ENCODE measurements around the gene ING5. TPM values are rescaled to one million over a fixed set of nuclear protein-coding genes. Genes with fewer than 3 reads are reported as not detected.

ING5 gene
- total RNA-seq, 1 donor from 2014 or later, result 19.7 TPM

DNA sequence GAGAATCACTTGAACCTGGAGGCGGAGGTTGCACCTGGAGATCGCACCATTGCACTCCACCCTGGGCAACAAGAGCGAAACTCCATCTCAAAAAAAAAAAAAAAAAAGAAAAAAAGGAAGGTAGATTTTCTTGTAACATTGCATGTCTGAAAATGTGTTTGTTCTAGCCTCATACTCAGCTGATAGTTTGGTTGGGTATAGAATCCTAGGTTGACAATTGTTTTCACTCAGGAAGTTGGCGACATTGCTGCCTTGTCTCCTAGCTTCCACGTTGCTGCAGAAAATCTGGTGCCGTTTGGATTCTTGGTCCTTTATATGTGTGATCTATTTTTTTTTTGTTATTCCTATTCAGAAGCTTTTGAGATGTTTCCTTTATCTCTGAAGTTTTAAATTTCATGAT, 4.7 kb downstream of the ING5 start:
- Histone ChIP-seq H3K36me3 (ENCODE audit: control insufficient read depth, insufficient read depth, low read length) (peaks cover 14% of the 10 kb centered on the region), H3K4me3 (ENCODE audit: low read depth, low read length) (no peak overlapping the region), H3K27me3 (ENCODE audit: control insufficient read depth, insufficient read depth, low read length) (no peaks in the 10 kb centered on the region)
- FAIRE-seq (no peak), DNase-seq (ENCODE audit: low read depth) (no peak)
- TF ChIP-seq CTCF (IDR thresholded peaks at IDR 0.05; ENCODE audit: insufficient read depth, low read length, severe bottlenecking), result no peak

GRCh38 chr2:241708879-241709278, 7.0 kb downstream of the ING5 start:
- DNase-seq (ENCODE audit: low read depth) (no peak), FAIRE-seq (peak; percentile 91)
- no peaks in the 10 kb centered on the region for H3K27me3 ChIP-seq (ENCODE audit: control insufficient read depth, insufficient read depth, low read length)
- H3K36me3 ChIP-seq (ENCODE audit: control insufficient read depth, insufficient read depth, low read length), result peaks cover 24% of the 10 kb centered on the region
- no peak for TF ChIP-seq CTCF (IDR thresholded peaks at IDR 0.05; ENCODE audit: insufficient read depth, low read length, severe bottlenecking)
- H3K4me3 ChIP-seq (ENCODE audit: low read depth, low read length), result no peak overlapping the region

DNA sequence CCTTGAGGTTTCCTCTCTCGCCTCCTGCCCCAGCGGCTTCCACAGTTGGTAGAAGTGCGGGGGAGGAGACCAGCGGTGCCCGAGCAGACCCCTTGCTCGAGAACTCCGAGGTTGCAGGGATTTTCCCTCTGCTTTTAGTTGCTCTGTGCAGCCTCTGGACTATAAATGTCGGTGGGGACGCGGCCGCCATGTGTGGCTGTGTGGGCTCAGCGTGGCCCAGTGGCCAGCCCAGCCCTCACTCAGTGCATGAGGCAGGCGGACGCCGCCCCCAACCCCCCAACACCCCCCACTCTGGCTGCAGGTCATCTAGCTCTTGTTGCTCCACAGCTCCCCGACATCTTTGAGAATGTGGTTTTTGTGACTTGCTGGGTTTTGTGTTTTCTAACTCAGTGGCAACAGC, 17.3 kb downstream of the ING5 start:
- TF ChIP-seq CTCF (IDR thresholded peaks at IDR 0.05; ENCODE audit: insufficient read depth, low read length, severe bottlenecking), result no peak
- no peak for DNase-seq (ENCODE audit: low read depth)
- Histone ChIP-seq H3K4me3 (ENCODE audit: low read depth, low read length) (no peak overlapping the region), H3K36me3 (ENCODE audit: control insufficient read depth, insufficient read depth, low read length) (peaks cover 13% of the 10 kb centered on the region), H3K27me3 (ENCODE audit: control insufficient read depth, insufficient read depth, low read length) (no peaks in the 10 kb centered on the region)
- no peak for FAIRE-seq

GRCh38 chr2:241720099-241720498, 18.3 kb downstream of the ING5 start:
- FAIRE-seq, result no peak
- Histone ChIP-seq H3K36me3 (ENCODE audit: control insufficient read depth, insufficient read depth, low read length) (peaks cover 13% of the 10 kb centered on the region), H3K27me3 (ENCODE audit: control insufficient read depth, insufficient read depth, low read length) (no peaks in the 10 kb centered on the region), H3K4me3 (ENCODE audit: low read depth, low read length) (no peak overlapping the region)
- TF ChIP-seq CTCF (IDR thresholded peaks at IDR 0.05; ENCODE audit: insufficient read depth, low read length, severe bottlenecking), result no peak
- DNase-seq (ENCODE audit: low read depth), result no peak

GRCh38 chr2:241720560-241720959, 18.7 kb downstream of the ING5 start:
- peaks cover 14% of the 10 kb centered on the region for H3K36me3 ChIP-seq (ENCODE audit: control insufficient read depth, insufficient read depth, low read length)
- H3K27me3 ChIP-seq (ENCODE audit: control insufficient read depth, insufficient read depth, low read length), result no peaks in the 10 kb centered on the region
- DNase-seq (ENCODE audit: low read depth) (no peak), FAIRE-seq (no peak)
- TF ChIP-seq CTCF (IDR thresholded peaks at IDR 0.05; ENCODE audit: insufficient read depth, low read length, severe bottlenecking), result no peak
- H3K4me3 ChIP-seq (ENCODE audit: low read depth, low read length), result no peak overlapping the region

DNA sequence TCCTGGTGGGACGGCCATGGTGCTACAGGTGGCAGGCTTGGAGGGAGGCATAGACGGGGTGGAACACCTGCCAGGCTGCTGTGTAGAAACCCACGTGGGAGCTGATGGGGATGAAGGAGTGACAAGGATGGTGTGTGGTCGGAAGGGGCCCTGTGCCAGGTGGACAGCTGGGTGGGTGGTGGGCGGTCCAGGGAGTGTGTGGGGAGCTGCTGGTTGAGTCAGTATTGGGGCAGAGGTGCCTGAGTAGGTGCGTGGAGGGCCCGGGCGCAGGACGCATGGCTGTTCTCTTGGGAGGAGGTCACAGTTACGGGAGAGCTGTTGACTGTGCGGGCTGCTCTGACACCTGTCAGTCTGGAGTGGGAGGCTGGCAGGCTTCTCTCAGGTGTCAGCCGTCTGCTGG, 20.0 kb downstream of the ING5 start:
- FAIRE-seq (no peak), DNase-seq (ENCODE audit: low read depth) (no peak)
- H3K36me3 ChIP-seq (ENCODE audit: control insufficient read depth, insufficient read depth, low read length), result peaks cover 11% of the 10 kb centered on the region
- TF ChIP-seq CTCF (IDR thresholded peaks at IDR 0.05; ENCODE audit: insufficient read depth, low read length, severe bottlenecking), result no peak
- no peaks in the 10 kb centered on the region for H3K27me3 ChIP-seq (ENCODE audit: control insufficient read depth, insufficient read depth, low read length)
- no peak overlapping the region for H3K4me3 ChIP-seq (ENCODE audit: low read depth, low read length)

Data from bronchial epithelial cell (primary cell).